ENCODE measurements around the gene OCA2. TPM values are rescaled to one million over a fixed set of nuclear protein-coding genes. Genes with fewer than 3 reads are reported as not detected.
"Not testable (repeated sequence)": the region's sequence is repeated elsewhere in the genome, so short reads cannot be mapped to it uniquely, and the experiment has no call there.

Gene OCA2
- polyA plus RNA-seq, 3 donors = 8.2 to 11.0 (median 8.5) TPM

- peak in 5 of 11 donors; percentile 49 to 79 (median 65) for DNase-seq (ENCODE audit: extremely low read depth in 1 of 11, low read depth in 9 of 11, low spot score in 4 of 11)
These were observed 24.4 kb upstream of the OCA2 start for GRCh38 chr15:28123408-28124023.

- DNase-seq (ENCODE audit: extremely low read depth in 1 of 11, low read depth in 9 of 11, low spot score in 4 of 11) = no peak
These were observed 23.2 kb upstream of the OCA2 start for GRCh38 chr15:28122038-28122949.

DNA sequence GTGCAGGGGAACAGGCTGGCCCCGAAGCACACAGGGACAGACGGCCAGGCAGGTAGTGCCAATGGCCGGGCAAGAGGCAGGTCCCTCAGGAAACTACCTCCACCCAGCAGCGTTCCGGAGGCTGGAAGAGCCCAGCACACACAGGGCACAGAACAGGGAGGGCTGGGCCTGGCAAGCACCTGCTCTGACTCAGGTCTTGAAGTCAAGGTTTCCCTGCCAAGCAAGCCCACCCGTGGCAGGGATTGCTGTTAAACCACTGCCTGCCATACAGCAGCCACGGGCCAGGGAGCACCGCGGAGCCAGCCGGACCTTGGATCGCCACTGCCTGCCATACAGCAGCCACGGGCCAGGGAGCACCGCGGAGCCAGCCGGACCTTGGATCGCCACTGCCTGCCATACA is 22.5 kb upstream of the OCA2 start:
- DNase-seq (ENCODE audit: extremely low read depth in 1 of 11, low read depth in 9 of 11, low spot score in 4 of 11) = not testable (repeated sequence)

DNA sequence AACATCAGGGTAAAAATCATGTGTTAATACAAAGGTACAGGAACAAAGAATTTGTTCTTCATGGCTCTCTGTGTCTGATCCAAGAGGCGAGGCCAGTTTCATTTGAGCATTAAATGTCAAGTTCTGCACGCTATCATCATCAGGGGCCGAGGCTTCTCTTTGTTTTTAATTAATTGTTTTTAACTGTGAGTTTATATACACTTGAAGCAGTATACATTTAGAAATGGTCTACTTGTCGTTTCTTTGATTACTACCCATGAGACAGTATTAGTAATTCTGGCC is 21.2 kb upstream of the OCA2 start:
- no peak for DNase-seq (ENCODE audit: extremely low read depth in 1 of 11, low read depth in 9 of 11, low spot score in 4 of 11)

GRCh38 chr15:28118531-28118930 is 19.4 kb upstream of the OCA2 start:
- DNase-seq (ENCODE audit: extremely low read depth in 1 of 11, low read depth in 9 of 11, low spot score in 4 of 11) = no peak

- no peak for DNase-seq (ENCODE audit: extremely low read depth in 1 of 11, low read depth in 9 of 11, low spot score in 4 of 11)
These were observed 19.0 kb upstream of the OCA2 start for GRCh38 chr15:28118083-28118482.

- no peak for DNase-seq (ENCODE audit: extremely low read depth in 1 of 11, low read depth in 9 of 11, low spot score in 4 of 11)
These were observed 18.4 kb upstream of the OCA2 start for GRCh38 chr15:28117432-28117990.

GRCh38 chr15:28116521-28117431 is 17.7 kb upstream of the OCA2 start:
- no peak for DNase-seq (ENCODE audit: extremely low read depth in 1 of 11, low read depth in 9 of 11, low spot score in 4 of 11)

DNA sequence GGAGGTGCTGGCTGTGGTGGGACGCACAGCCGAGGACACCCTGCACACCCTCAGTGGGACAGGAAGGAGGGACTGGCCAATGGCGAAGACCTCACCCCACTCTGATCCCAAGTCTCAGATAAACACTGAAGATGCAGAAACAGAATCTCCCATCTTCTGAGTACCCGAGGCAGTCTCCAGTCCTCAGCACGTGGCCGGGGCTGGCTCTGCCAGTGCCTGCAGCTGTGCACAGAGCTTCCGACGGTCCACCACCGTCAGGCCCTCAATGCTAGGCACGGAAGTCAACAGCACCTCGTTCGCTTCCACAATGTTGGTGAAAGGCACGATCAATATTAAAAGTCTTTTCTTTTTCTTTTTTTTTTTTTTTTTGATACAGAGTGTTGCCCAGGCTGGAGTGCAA is 16.8 kb upstream of the OCA2 start:
- DNase-seq (ENCODE audit: extremely low read depth in 1 of 11, low read depth in 9 of 11, low spot score in 4 of 11) = no peak

- DNase-seq (ENCODE audit: extremely low read depth in 1 of 11, low read depth in 9 of 11, low spot score in 4 of 11) = no peak
These were observed 15.9 kb upstream of the OCA2 start for GRCh38 chr15:28114721-28115622.

GRCh38 chr15:28114114-28114455 is 15.0 kb upstream of the OCA2 start:
- DNase-seq (ENCODE audit: extremely low read depth in 1 of 11, low read depth in 9 of 11, low spot score in 4 of 11) = no peak

- DNase-seq (ENCODE audit: extremely low read depth in 1 of 11, low read depth in 9 of 11, low spot score in 4 of 11) = no peak
These were observed 14.4 kb upstream of the OCA2 start for GRCh38 chr15:28113394-28114113.

DNA sequence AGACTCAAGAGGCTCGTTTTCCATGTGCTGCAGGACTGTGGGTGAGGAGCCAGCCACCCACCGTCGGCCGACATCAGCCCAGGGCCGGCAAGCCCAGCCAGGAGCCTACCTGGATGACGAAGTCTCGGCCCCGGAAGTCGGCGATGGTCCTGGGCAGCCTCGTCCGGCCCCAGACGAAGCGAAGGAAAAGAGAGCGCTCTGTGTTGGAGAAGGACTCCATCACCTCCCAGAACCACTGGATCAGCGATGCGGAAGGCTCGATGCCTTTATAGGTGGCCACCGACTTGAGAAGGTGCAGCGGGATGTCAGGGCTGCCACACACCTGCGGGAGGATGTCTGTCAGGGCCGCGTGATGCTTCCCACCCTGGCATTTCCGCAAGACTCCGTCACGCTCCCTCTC is 13.8 kb upstream of the OCA2 start:
- no peak for DNase-seq (ENCODE audit: extremely low read depth in 1 of 11, low read depth in 9 of 11, low spot score in 4 of 11)

- no peak for DNase-seq (ENCODE audit: extremely low read depth in 1 of 11, low read depth in 9 of 11, low spot score in 4 of 11)
These were observed 13.1 kb upstream of the OCA2 start for GRCh38 chr15:28112101-28112760.

DNA sequence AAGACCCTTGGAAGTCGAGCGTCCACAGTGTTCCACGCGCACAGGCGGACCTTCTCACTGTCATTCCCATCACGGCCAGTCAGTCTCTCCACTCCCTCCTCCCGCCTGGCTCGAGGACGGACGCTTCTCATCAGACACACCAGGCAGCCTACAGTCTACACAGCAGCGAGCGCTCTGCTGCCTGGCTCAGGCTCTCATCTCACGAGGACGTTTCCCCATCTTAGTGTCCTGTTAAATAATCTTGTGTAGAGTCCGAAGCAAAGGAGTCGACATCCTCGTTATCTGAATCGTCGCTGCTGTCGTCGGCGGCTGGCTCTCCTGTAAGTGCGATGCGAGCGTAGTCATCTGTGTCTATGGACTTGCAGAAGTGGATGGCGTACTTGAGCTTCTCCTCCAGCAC is 12.4 kb upstream of the OCA2 start:
- DNase-seq (ENCODE audit: extremely low read depth in 1 of 11, low read depth in 9 of 11, low spot score in 4 of 11) = no peak

DNA sequence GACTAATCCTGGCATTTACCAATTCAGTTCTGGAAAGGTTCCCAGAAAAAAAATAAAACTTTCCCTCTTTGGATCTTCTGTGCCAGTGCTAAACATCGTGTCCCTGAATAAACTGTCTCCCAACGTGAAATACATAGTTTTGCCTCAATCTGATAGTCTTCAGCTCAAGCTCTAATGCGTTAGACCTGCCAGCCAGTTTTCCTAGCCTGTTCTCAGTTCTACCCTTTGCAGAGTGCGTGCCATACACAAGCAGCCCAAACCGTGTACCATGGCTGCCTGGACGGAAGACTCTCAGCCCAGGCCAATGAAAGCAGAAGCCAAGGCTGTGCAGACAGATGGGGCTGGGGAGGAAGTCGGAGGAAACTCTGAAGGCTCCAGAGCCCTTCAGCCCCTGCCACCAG is 11.4 kb upstream of the OCA2 start:
- DNase-seq (ENCODE audit: extremely low read depth in 1 of 11, low read depth in 9 of 11, low spot score in 4 of 11) = no peak

GRCh38 chr15:28109626-28110455 is 10.7 kb upstream of the OCA2 start:
- DNase-seq (ENCODE audit: extremely low read depth in 1 of 11, low read depth in 9 of 11, low spot score in 4 of 11) = no peak

Data from renal cortex interstitium (tissue), 11 donors.